HepG2 (cell line): ENCODE data around the gene DCTN2. TPM values are rescaled to one million over a fixed set of nuclear protein-coding genes. Genes with fewer than 3 reads are reported as not detected.
A peak's percentile ranks its signal among the peaks of the same experiment; 100 is the strongest.

ENCODE experiments used
- ATAC-seq: fragments of 200-7000 bp; cut with Tn5 transposase; 3 replicates; pipeline ENCODE4 v1.9.1; 2020; ENCODE audit warnings: mild to moderate bottlenecking, moderate library complexity
- BruUV-seq: library from RNA; stranded (reverse); fragments of 400-500 nt; replicated peaks from 2 replicates; lab custom pipeline; 2021; lab: Mats Ljungman, UMichigan
- CTCF ChIA-PET: fragments of 300-600 bp; formaldehyde crosslinking; extraction: SDS; loops from one replicate; lab custom pipeline; 2021; ENCODE audit warnings: low total read pairs, inconsistent platforms, low intra/inter-chr PET ratio; lab: Yijun Ruan, JAX
- POLR2A ChIA-PET: fragments of 350-600 bp; sonication (Branson Sonifier 250); formaldehyde crosslinking; loops from one replicate; lab custom pipeline; 2020; ENCODE audit warnings: antibody characterized with exemption, inconsistent platforms; lab: Yijun Ruan, JAX
- DNase-seq: peaks from one replicate; pipeline ENCODE4 v3.0.0-alpha.2; 2015; ENCODE audit warnings: low spot score
- FAIRE-seq: peaks from 3 replicates; lab custom pipeline; 2011; peaks lifted over from hg19 to GRCh38; lab: Jason Lieb, UNC
- H2AFZ ChIP-seq: one replicate; pipeline ENCODE4 v1.6.1; 2011; ENCODE audit warnings: low read length, inconsistent platforms
- H3K27ac ChIP-seq: fragments of 300-600 bp; 3 replicates; pipeline ENCODE4 v1.8.0; 2011; ENCODE audit warnings: mixed run types, mild to moderate bottlenecking, mixed read lengths, low read length, inconsistent platforms; ENCODE audit not compliant: insufficient read depth; ENCODE audit errors: extremely low read length
- H3K27me3 ChIP-seq, 2 experiments: fragments of 200-600 bp in 1 of 2; 2 replicates in 1 of 2; 3 replicates in 1 of 2; pipeline versions ENCODE4 v1.6.0 to v1.8.0; 2011; ENCODE audit warnings: low read length in 2 of 2, mild to moderate bottlenecking in 2 of 2, moderate library complexity in 2 of 2, inconsistent platforms in 1 of 2; ENCODE audit not compliant: insufficient read depth in 2 of 2, control insufficient read depth in 1 of 2
- H3K36me3 ChIP-seq, 2 experiments: fragments of 200-600 bp in 1 of 2; replicated peaks in 1 of 2; 2 replicates in 1 of 2; 3 replicates in 1 of 2; pipeline versions ENCODE4 v1.5.1 to v1.8.0; 2011; ENCODE audit warnings: low read length in 2 of 2, inconsistent platforms in 1 of 2; ENCODE audit not compliant: insufficient read depth in 2 of 2, control insufficient read depth in 1 of 2
- H3K4me1 ChIP-seq: 2 replicates; pipeline ENCODE4 v1.5.1; 2012; ENCODE audit warnings: low read length, inconsistent platforms; ENCODE audit not compliant: insufficient read depth
- H3K4me2 ChIP-seq: 2 replicates; pipeline ENCODE4 v1.6.0; 2011; ENCODE audit warnings: low read depth, low read length, inconsistent platforms
- H3K4me3 ChIP-seq, 3 experiments: fragments of 200-600 bp in 1 of 3; sonication (generic), shearing (Covaris generic) in 1 of 3; replicated peaks in 1 of 3; 2 replicates each; pipeline ENCODE4 v1.5.1; 2011 to 2016; ENCODE audit warnings: low read length in 3 of 3, inconsistent platforms in 2 of 3, low read depth in 2 of 3, mild to moderate bottlenecking in 2 of 3, control low read depth in 1 of 3, mixed read lengths in 1 of 3; ENCODE audit not compliant: insufficient read depth in 1 of 3
- H3K79me2 ChIP-seq: one replicate; pipeline ENCODE4 v1.6.1; 2011; ENCODE audit warnings: low read length, inconsistent platforms; ENCODE audit not compliant: insufficient read depth
- H3K9ac ChIP-seq: 2 replicates; pipeline ENCODE4 v1.6.0; 2011; ENCODE audit warnings: mild to moderate bottlenecking, low read depth, low read length, inconsistent platforms; ENCODE audit not compliant: insufficient read depth
- H3K9me3 ChIP-seq: 2 replicates; pipeline ENCODE4 v1.5.1; 2012; ENCODE audit warnings: mild to moderate bottlenecking, low read length
- H4K20me1 ChIP-seq: 2 replicates; pipeline ENCODE4 v1.6.0; 2011; ENCODE audit warnings: inconsistent platforms, mild to moderate bottlenecking, low read length, moderate library complexity; ENCODE audit not compliant: insufficient read depth
- CCDC6 ChIP-seq: sonication (generic); formaldehyde crosslinking; IDR thresholded peaks from 2 replicates; pipeline ENCODE4 v1.8.1; 2022; ENCODE audit warnings: mild to moderate bottlenecking, missing genetic modification reagents, moderate library complexity
- CTCF ChIP-seq: sonication (generic); formaldehyde crosslinking; IDR thresholded peaks from 2 replicates; pipeline ENCODE4 v1.5.0; 2020; ENCODE audit warnings: mild to moderate bottlenecking, missing genetic modification reagents, moderate library complexity
- DDIT3 ChIP-seq: sonication (generic); formaldehyde crosslinking; IDR thresholded peaks from 2 replicates; pipeline ENCODE4 v1.4.0; 2020; ENCODE audit warnings: mild to moderate bottlenecking, missing genetic modification reagents
- FOXO1 ChIP-seq: sonication (generic); formaldehyde crosslinking; IDR thresholded peaks from 2 replicates; pipeline ENCODE4 v1.4.0; 2020; ENCODE audit warnings: missing genetic modification reagents
- HDAC1 ChIP-seq: sonication (generic); formaldehyde crosslinking; IDR thresholded peaks from 2 replicates; pipeline ENCODE4 v1.5.1; 2020; ENCODE audit warnings: mild to moderate bottlenecking, missing genetic modification reagents
- IRF9 ChIP-seq: sonication (generic); formaldehyde crosslinking; IDR thresholded peaks from 2 replicates; pipeline ENCODE4 v1.8.0; 2022; ENCODE audit warnings: missing genetic modification reagents, mild to moderate bottlenecking, borderline replicate concordance
- KDM5A ChIP-seq: fragments of 200-600 bp; sonication (generic); IDR thresholded peaks from 2 replicates; pipeline ENCODE4 v1.7.0; 2018; ENCODE audit warnings: antibody characterized with exemption, mild to moderate bottlenecking, low read length, borderline replicate concordance
- MAZ ChIP-seq, 2 experiments: sonication (generic) in 1 of 2; formaldehyde crosslinking in 1 of 2; IDR thresholded peaks; 2 replicates each; pipeline versions ENCODE4 v1.5.0 to v1.6.1; 2012 to 2020; ENCODE audit warnings: low read depth in 2 of 2, mild to moderate bottlenecking in 2 of 2, borderline replicate concordance in 1 of 2, improper control_type of control experiment in 1 of 2, low read length in 1 of 2, missing genetic modification reagents in 1 of 2, moderate library complexity in 1 of 2
- REST ChIP-seq, 2 experiments: IDR thresholded peaks; 2 replicates each; pipeline ENCODE4 v1.6.1; 2011 to 2012; ENCODE audit warnings: low read length in 2 of 2, borderline replicate concordance in 1 of 2, low read depth in 1 of 2, mild to moderate bottlenecking in 1 of 2, moderate library complexity in 1 of 2
- RFXAP ChIP-seq: sonication (generic); formaldehyde crosslinking; IDR thresholded peaks from 2 replicates; pipeline ENCODE4 v1.4.0; 2020; ENCODE audit warnings: missing genetic modification reagents, borderline replicate concordance
- TBL1XR1 ChIP-seq: fragments of 150-350 bp; IDR thresholded peaks from 2 replicates; pipeline ENCODE4 v1.6.1; 2014; ENCODE audit warnings: borderline replicate concordance, low read length; ENCODE audit not compliant: partially characterized antibody
- ZBTB2 ChIP-seq: sonication (generic); formaldehyde crosslinking; IDR thresholded peaks from 2 replicates; pipeline ENCODE4 v1.8.0; 2022; ENCODE audit warnings: low read depth, missing genetic modification reagents
- whole genome bisulfite sequencing: methylation state at CpG from one replicate; pipeline ENCODE4 v1.1.6; 2017; ENCODE audit warnings: low lambda C conversion rate; 5-methylcytosine and 5-hydroxymethylcytosine counted together
- in situ Hi-C: cut with HindIII; loops from 2 replicates; pipeline ENCODE4 v1.10.0; 2017; ENCODE audit warnings: low pct_unique_long_range_greater_than_20kb; ENCODE audit not compliant: extremely low pct_ligation_motif_present
- intact Hi-C: fragments of 100-400 bp; cut with micrococcal nuclease; formaldehyde crosslinking; loops from one replicate; pipeline ENCODE4 v1.10.0; 2022; ENCODE audit not compliant: unreplicated experiment
- polyA plus RNA-seq, 8 experiments: library from polyadenylated mRNA; depleted of rRNA in 3 of 8; stranded (reverse) in 7 of 8; unstranded in 1 of 8; fragments of >200 nt; fragmentation: Illumina TruSeq in 4 of 8; extraction: Trizol in 4 of 8; gene quantifications; 2 replicates each; pipeline versions ENCODE4 v1.2.1 to v1.2.3, GENCODE V29; 2011 to 2016; ENCODE audit warnings: low read depth in 4 of 8, missing spikeins in 1 of 8, mixed read lengths in 1 of 8; ENCODE audit not compliant: insufficient read depth in 1 of 8
- total RNA-seq, 5 experiments: library from RNA; depleted of rRNA; stranded (reverse); fragments of >200 nt; fragmentation: Illumina TruSeq; extraction: Trizol; gene quantifications; 2 replicates each; pipeline ENCODE4 v1.2.3, GENCODE V29; 2016; ENCODE audit warnings: low read depth in 1 of 5

The DCTN2 gene
- total and polyA plus RNA-seq, 2 of the 13 experiments (the other 11 are each of a cell fraction or from before 2014, with no cell fraction given): 72.0 to 77.4 TPM

GRCh38 chr12:57522887-57523705 is 23.9 kb downstream of the DCTN2 start:
- POLR2A ChIA-PET: interaction anchor here (0.8 to 3.0 kb wide), 12 partner anchors 11 to 88 kb away, joined by 3 to 21 read pairs (median 4); partner anchors contain the start of genes ARHGEF25, DCTN2 and INHBE
- no peaks in the 10 kb centered on the region for H3K9me3 ChIP-seq
- peaks cover 21% of the 10 kb centered on the region for H4K20me1 ChIP-seq
- FAIRE-seq: no peak
- in situ Hi-C loops: no loop called here
- no peak for DNase-seq
- H3K36me3 ChIP-seq: peaks cover 13 to 38% of the 10 kb centered on the region in 2 experiments; a peak in 4 of 5 replicates
- TSS peak; percentile 36 for BruUV-seq
- peak overlapping the region; percentile 89 for H3K9ac ChIP-seq
- peak overlapping the region; percentile 89 to 93 (median 89) for H3K4me3 ChIP-seq
- no peak for ATAC-seq
- H3K27ac ChIP-seq: peak overlapping the region; percentile 86
- CTCF ChIA-PET: no interaction called here
- H3K79me2 ChIP-seq: peaks cover 37% of the 10 kb centered on the region
- peaks cover 41% of the 10 kb centered on the region for H3K4me1 ChIP-seq
- intact Hi-C loops: loop anchor here (1.0 to 5.0 kb wide), 3 partner anchors 24 to 99 kb away; partner anchors contain the start of gene DCTN2
- H3K4me2 ChIP-seq: peak overlapping the region; percentile 91
- WGBS: 1% methylated on average over 23 of the region's 38 CpGs
- no peaks in the 10 kb centered on the region; a peak in 1 of 5 replicates for H3K27me3 ChIP-seq
- H2AFZ ChIP-seq: no peak overlapping the region
- TF ChIP-seq MAZ (IDR thresholded peaks at IDR 0.05; ENCODE audit: borderline replicate concordance, low read depth, low read length) (peak; percentile 35; the same call in 1 of the 2 replicates), MAZ (CRISPR knock-in tag; IDR thresholded peaks at IDR 0.05; ENCODE audit: low read depth) (no peak), CTCF (no peak), HDAC1 (CRISPR knock-in tag) (peak; percentile 18; the same call in 1 of the 2 replicates), ZBTB2 (peak; percentile 96; the same call in 1 of the 2 replicates), IRF9 (no peak), DDIT3 (CRISPR knock-in tag) (no peak), CCDC6 (CRISPR knock-in tag) (0 out of 2 replicates have a peak, but pooled peaks have one; percentile 34), KDM5A (peak; percentile 47; the same call in 1 of the 2 replicates), TBL1XR1 (no peak), RFXAP (CRISPR knock-in tag) (no peak), FOXO1 (CRISPR knock-in tag) (0 out of 2 replicates have a peak, but pooled peaks have one; percentile 7), REST (IDR thresholded peaks at IDR 0.05; ENCODE audit: borderline replicate concordance in 1 of 2, low read depth in 1 of 2, low read length in 2 of 2) (no peak)
